CD8-positive, alpha-beta memory T cell (primary cell): ENCODE measurements around the gene SLCO2A1. TPM values are rescaled to one million over a fixed set of nuclear protein-coding genes. Genes with fewer than 3 reads are reported as not detected.

Experiments
- CTCF ChIA-PET: fragments of 350-600 bp; sonication (Branson Sonifier 250); formaldehyde crosslinking; loops from one replicate; lab custom pipeline; 2021; ENCODE audit warnings: antibody characterized with exemption; lab: Charles Lee
- POLR2A ChIA-PET: fragments of 350-600 bp; sonication (Branson Sonifier 250); formaldehyde crosslinking; loops from one replicate; lab custom pipeline; 2021; ENCODE audit warnings: antibody characterized with exemption; lab: Charles Lee
- DNase-seq, 5 donors: peaks; one replicate each; pipeline versions ENCODE4 v3.0.0 to v3.0.0-alpha.2; 2020 to 2022; ENCODE audit warnings: mixed read lengths in 1 of 5
- H3K27ac ChIP-seq: one replicate; pipeline ENCODE4 v1.7.0; 2013; ENCODE audit warnings: low read depth, mild to moderate bottlenecking, low read length, moderate library complexity
- H3K27me3 ChIP-seq: 2 replicates; pipeline ENCODE4 v1.7.0; 2013; ENCODE audit warnings: low read length, mild to moderate bottlenecking; ENCODE audit not compliant: insufficient read depth, poor library complexity, severe bottlenecking
- H3K36me3 ChIP-seq: 2 replicates; pipeline ENCODE4 v1.7.0; 2013; ENCODE audit warnings: mild to moderate bottlenecking, low read length, moderate library complexity; ENCODE audit not compliant: insufficient read depth
- H3K4me1 ChIP-seq: 2 replicates; pipeline ENCODE4 v1.7.0; 2013; ENCODE audit warnings: mild to moderate bottlenecking, low read length, moderate library complexity; ENCODE audit not compliant: insufficient read depth
- H3K4me3 ChIP-seq: 2 replicates; pipeline ENCODE4 v1.7.0; 2013; ENCODE audit warnings: mild to moderate bottlenecking, low read length
- H3K9me3 ChIP-seq: 2 replicates; pipeline ENCODE4 v1.7.0; 2013; ENCODE audit warnings: mild to moderate bottlenecking, low read length
- H3K27ac Mint-ChIP-seq, 8 donors: one replicate each; pipeline ENCODE4 v1.8.0; 2020 to 2021; ENCODE audit warnings: mixed read lengths in 8 of 8, mild to moderate bottlenecking in 6 of 8, inconsistent platforms in 3 of 8, moderate library complexity in 3 of 8
- H3K27me3 Mint-ChIP-seq, 2 donors: one replicate each; pipeline ENCODE4 v1.8.0; 2020 to 2021; ENCODE audit warnings: mixed read lengths in 2 of 2, mild to moderate bottlenecking in 1 of 2, moderate library complexity in 1 of 2
- H3K36me3 Mint-ChIP-seq, 3 donors: one replicate each; pipeline ENCODE4 v1.8.0; 2020 to 2021; ENCODE audit warnings: mixed read lengths in 3 of 3, inconsistent platforms in 1 of 3, mild to moderate bottlenecking in 1 of 3
- H3K4me1 Mint-ChIP-seq, 3 donors: one replicate each; pipeline ENCODE4 v1.8.0; 2020 to 2021; ENCODE audit warnings: mixed read lengths in 3 of 3, inconsistent platforms in 1 of 3, mild to moderate bottlenecking in 1 of 3
- H3K4me3 Mint-ChIP-seq, 7 donors: one replicate each; pipeline ENCODE4 v1.8.0; 2020 to 2021; ENCODE audit warnings: mixed read lengths in 7 of 7, mild to moderate bottlenecking in 6 of 7, moderate library complexity in 4 of 7, inconsistent platforms in 2 of 7
- H3K9me3 Mint-ChIP-seq, 5 donors: one replicate each; pipeline ENCODE4 v1.8.0; 2020 to 2022; ENCODE audit warnings: mixed read lengths in 5 of 5, mild to moderate bottlenecking in 3 of 5, moderate library complexity in 2 of 5, inconsistent platforms in 1 of 5
- polyA plus RNA-seq: library from polyadenylated mRNA; unstranded; fragments of 300-500 nt; fragmentation: Illumina TruSeq; gene quantifications from one replicate; pipeline ENCODE4 v1.2.3, GENCODE V29; 2021
- total RNA-seq, 2 experiments: library from RNA; stranded (reverse); gene quantifications; one replicate each; pipeline ENCODE4 v1.2.3, GENCODE V29; 2021

The SLCO2A1 gene
- total and polyA plus RNA-seq, 3 experiments from 2014 or later, result not detected

GRCh38 chr3:133934996-133935842, 94.5 kb downstream of the SLCO2A1 start:
- peaks cover 4 to 6% of the 10 kb centered on the region in 2 donors for H3K27me3 Mint-ChIP-seq
- H3K4me3 Mint-ChIP-seq, result no peak overlapping the region
- no peaks in the 10 kb centered on the region for H3K4me1 Mint-ChIP-seq
- no peaks in the 10 kb centered on the region for H3K36me3 Mint-ChIP-seq
- Histone ChIP-seq H3K27me3 (no peaks in the 10 kb centered on the region), H3K36me3 (no peaks in the 10 kb centered on the region), H3K4me1 (no peaks in the 10 kb centered on the region), H3K4me3 (no peak overlapping the region), H3K9me3 (no peaks in the 10 kb centered on the region), H3K27ac (no peak overlapping the region)
- no peak overlapping the region for H3K27ac Mint-ChIP-seq
- H3K9me3 Mint-ChIP-seq, result no peaks in the 10 kb centered on the region
- ChIA-PET CTCF (no interaction called here), POLR2A (no interaction called here)
- no peak for DNase-seq

- no peak for DNase-seq
- H3K4me3 ChIP-seq, result no peak overlapping the region
- H3K27me3 Mint-ChIP-seq, result peaks cover 5 to 6% of the 10 kb centered on the region in 2 donors
- H3K36me3 ChIP-seq, result no peaks in the 10 kb centered on the region
- no peak overlapping the region for H3K27ac Mint-ChIP-seq
- no peaks in the 10 kb centered on the region for H3K9me3 ChIP-seq
- H3K36me3 Mint-ChIP-seq, result no peaks in the 10 kb centered on the region
- no peaks in the 10 kb centered on the region for H3K9me3 Mint-ChIP-seq
- no peaks in the 10 kb centered on the region for H3K4me1 ChIP-seq
- ChIA-PET CTCF (no interaction called here), POLR2A (no interaction called here)
- H3K27me3 ChIP-seq, result no peaks in the 10 kb centered on the region
- no peak overlapping the region for H3K27ac ChIP-seq
- H3K4me3 Mint-ChIP-seq, result no peak overlapping the region
- no peaks in the 10 kb centered on the region for H3K4me1 Mint-ChIP-seq
Observed at GRCh38 chr3:133934073-133934970, 95.4 kb downstream of the SLCO2A1 start.

- Mint-ChIP-seq H3K4me3 (no peak overlapping the region), H3K27ac (peak overlapping the region in 1 of 8 donors; percentile 55), H3K27me3 (peaks cover 7 to 12% of the 10 kb centered on the region in 2 donors), H3K36me3 (no peaks in the 10 kb centered on the region), H3K4me1 (peaks cover 0 to 2% (median 0%) of the 10 kb centered on the region in 3 donors), H3K9me3 (no peaks in the 10 kb centered on the region)
- DNase-seq, result no peak
- no peaks in the 10 kb centered on the region for H3K27me3 ChIP-seq
- ChIA-PET CTCF (no interaction called here), POLR2A (no interaction called here)
- no peaks in the 10 kb centered on the region for H3K4me1 ChIP-seq
- no peak overlapping the region for H3K27ac ChIP-seq
- H3K9me3 ChIP-seq, result no peaks in the 10 kb centered on the region
- H3K4me3 ChIP-seq, result no peak overlapping the region
- H3K36me3 ChIP-seq, result no peaks in the 10 kb centered on the region
Observed at GRCh38 chr3:133933097-133934024, 96.4 kb downstream of the SLCO2A1 start.

GRCh38 chr3:133932009-133932408, 97.7 kb downstream of the SLCO2A1 start:
- Mint-ChIP-seq H3K4me1 (peaks cover 6 to 10% (median 6%) of the 10 kb centered on the region in 3 donors), H3K27me3 (peaks cover 7 to 17% of the 10 kb centered on the region in 2 donors), H3K9me3 (no peaks in the 10 kb centered on the region), H3K4me3 (no peak overlapping the region), H3K27ac (no peak overlapping the region), H3K36me3 (no peaks in the 10 kb centered on the region)
- Histone ChIP-seq H3K27me3 (no peaks in the 10 kb centered on the region), H3K9me3 (no peaks in the 10 kb centered on the region), H3K4me3 (no peak overlapping the region), H3K36me3 (no peaks in the 10 kb centered on the region), H3K27ac (no peak overlapping the region), H3K4me1 (peaks cover 2% of the 10 kb centered on the region)
- ChIA-PET POLR2A (no interaction called here), CTCF (interaction anchor here (1.2 kb wide), 1 partner anchor 1206 kb away, joined by 4 read pairs; no protein-coding TSS in a partner anchor)
- no peak for DNase-seq

GRCh38 chr3:133931084-133931483, 98.6 kb downstream of the SLCO2A1 start:
- H3K4me1 ChIP-seq, result peaks cover 4% of the 10 kb centered on the region
- no peaks in the 10 kb centered on the region for H3K9me3 ChIP-seq
- H3K36me3 Mint-ChIP-seq, result no peaks in the 10 kb centered on the region
- H3K9me3 Mint-ChIP-seq, result no peaks in the 10 kb centered on the region
- H3K4me1 Mint-ChIP-seq, result peaks cover 6 to 13% (median 13%) of the 10 kb centered on the region in 3 donors
- ChIA-PET CTCF (interaction anchor here (1.2 kb wide), 1 partner anchor 1205 kb away, joined by 4 read pairs; no protein-coding TSS in a partner anchor), POLR2A (no interaction called here)
- no peaks in the 10 kb centered on the region for H3K36me3 ChIP-seq
- no peak overlapping the region for H3K4me3 Mint-ChIP-seq
- peaks cover 6 to 21% of the 10 kb centered on the region in 2 donors for H3K27me3 Mint-ChIP-seq
- H3K27me3 ChIP-seq, result no peaks in the 10 kb centered on the region
- no peak for DNase-seq
- no peak overlapping the region for H3K27ac Mint-ChIP-seq
- no peak overlapping the region for H3K4me3 ChIP-seq
- no peak overlapping the region for H3K27ac ChIP-seq

GRCh38 chr3:133930341-133930933, 99.3 kb downstream of the SLCO2A1 start:
- Histone ChIP-seq H3K27ac (no peak overlapping the region), H3K9me3 (no peaks in the 10 kb centered on the region), H3K27me3 (no peaks in the 10 kb centered on the region), H3K36me3 (no peaks in the 10 kb centered on the region), H3K4me1 (peaks cover 4% of the 10 kb centered on the region), H3K4me3 (no peak overlapping the region)
- POLR2A ChIA-PET, result no interaction called here
- Mint-ChIP-seq H3K27ac (no peak overlapping the region), H3K9me3 (no peaks in the 10 kb centered on the region), H3K27me3 (peaks cover 6 to 18% of the 10 kb centered on the region in 2 donors), H3K36me3 (no peaks in the 10 kb centered on the region), H3K4me3 (no peak overlapping the region), H3K4me1 (peaks cover 6 to 13% (median 13%) of the 10 kb centered on the region in 3 donors)
- DNase-seq, result no peak
- CTCF ChIA-PET, result no interaction called here

GRCh38 chr3:133928903-133929607, 100.7 kb downstream of the SLCO2A1 start:
- no peaks in the 10 kb centered on the region for H3K9me3 ChIP-seq
- POLR2A ChIA-PET, result no interaction called here
- CTCF ChIA-PET, result interaction anchor here (1.2 kb wide), 2 partner anchors 12 to 109 kb away, joined by 3 to 5 read pairs; no protein-coding TSS in a partner anchor
- peaks cover 4% of the 10 kb centered on the region for H3K4me1 ChIP-seq
- Mint-ChIP-seq H3K36me3 (no peaks in the 10 kb centered on the region), H3K4me1 (peaks cover 6 to 13% (median 13%) of the 10 kb centered on the region in 3 donors), H3K4me3 (peak overlapping the region in 3 of 7 donors; percentile 18 to 71 (median 30)), H3K27ac (no peak overlapping the region), H3K27me3 (peaks cover 9 to 17% of the 10 kb centered on the region in 2 donors), H3K9me3 (no peaks in the 10 kb centered on the region)
- H3K4me3 ChIP-seq, result no peak overlapping the region
- H3K27me3 ChIP-seq, result no peaks in the 10 kb centered on the region
- H3K27ac ChIP-seq, result no peak overlapping the region
- H3K36me3 ChIP-seq, result no peaks in the 10 kb centered on the region
- DNase-seq, result no peak
